HG02840 (cell line): ENCODE data around the gene METTL13.

Experiments used
- ATAC-seq: cut with Tn5 transposase; IDR thresholded peaks from one replicate; pipeline ENCODE4 v1.9.1; 2021; ENCODE audit warnings: mild to moderate bottlenecking, moderate library complexity, moderate number of reproducible peaks; ENCODE audit not compliant: unreplicated experiment, low FRiP score

METTL13 gene, protein sequence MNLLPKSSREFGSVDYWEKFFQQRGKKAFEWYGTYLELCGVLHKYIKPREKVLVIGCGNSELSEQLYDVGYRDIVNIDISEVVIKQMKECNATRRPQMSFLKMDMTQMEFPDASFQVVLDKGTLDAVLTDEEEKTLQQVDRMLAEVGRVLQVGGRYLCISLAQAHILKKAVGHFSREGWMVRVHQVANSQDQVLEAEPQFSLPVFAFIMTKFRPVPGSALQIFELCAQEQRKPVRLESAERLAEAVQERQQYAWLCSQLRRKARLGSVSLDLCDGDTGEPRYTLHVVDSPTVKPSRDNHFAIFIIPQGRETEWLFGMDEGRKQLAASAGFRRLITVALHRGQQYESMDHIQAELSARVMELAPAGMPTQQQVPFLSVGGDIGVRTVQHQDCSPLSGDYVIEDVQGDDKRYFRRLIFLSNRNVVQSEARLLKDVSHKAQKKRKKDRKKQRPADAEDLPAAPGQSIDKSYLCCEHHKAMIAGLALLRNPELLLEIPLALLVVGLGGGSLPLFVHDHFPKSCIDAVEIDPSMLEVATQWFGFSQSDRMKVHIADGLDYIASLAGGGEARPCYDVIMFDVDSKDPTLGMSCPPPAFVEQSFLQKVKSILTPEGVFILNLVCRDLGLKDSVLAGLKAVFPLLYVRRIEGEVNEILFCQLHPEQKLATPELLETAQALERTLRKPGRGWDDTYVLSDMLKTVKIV

DNA sequence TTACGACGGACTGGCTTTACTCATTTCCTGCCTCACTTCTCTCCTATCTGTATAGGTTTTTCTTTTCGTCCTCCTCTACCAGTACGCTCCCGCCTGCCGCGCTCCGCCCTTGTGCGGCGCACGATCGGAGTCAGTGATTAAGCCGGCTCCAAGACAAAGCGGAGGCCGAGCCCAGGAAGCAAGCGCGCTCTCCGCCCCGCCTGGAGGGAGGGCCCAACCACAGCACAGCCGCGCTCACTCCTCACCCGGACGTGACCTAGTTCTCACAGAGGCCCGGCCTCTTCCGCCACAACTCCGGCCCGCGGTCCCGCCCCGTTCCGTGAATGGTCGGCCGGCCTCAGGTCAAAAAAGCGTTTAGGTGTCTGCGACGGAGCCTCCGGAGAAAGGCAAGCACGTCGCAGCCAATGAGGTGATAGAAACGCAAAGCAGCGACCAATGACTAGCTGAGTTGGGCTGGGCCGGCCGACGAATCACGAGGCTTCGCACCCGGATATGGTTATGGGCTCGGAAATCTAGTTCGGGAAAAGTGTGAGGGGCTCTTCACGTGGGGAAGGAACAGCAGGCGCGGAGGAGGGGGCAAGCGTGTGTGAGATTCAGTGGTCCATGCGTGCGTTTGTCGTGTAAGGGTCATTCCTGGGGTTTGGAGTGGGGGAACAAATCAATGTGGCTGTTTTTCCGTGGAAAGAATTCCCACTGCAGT, at the start of gene METTL13:
Gene METTL13 (plus strand): TSS at position 485 of the 700 bp plus-strand sequence. CDS start 308 bp downstream, outside the sequence.
- peak; percentile 99 for ATAC-seq

DNA sequence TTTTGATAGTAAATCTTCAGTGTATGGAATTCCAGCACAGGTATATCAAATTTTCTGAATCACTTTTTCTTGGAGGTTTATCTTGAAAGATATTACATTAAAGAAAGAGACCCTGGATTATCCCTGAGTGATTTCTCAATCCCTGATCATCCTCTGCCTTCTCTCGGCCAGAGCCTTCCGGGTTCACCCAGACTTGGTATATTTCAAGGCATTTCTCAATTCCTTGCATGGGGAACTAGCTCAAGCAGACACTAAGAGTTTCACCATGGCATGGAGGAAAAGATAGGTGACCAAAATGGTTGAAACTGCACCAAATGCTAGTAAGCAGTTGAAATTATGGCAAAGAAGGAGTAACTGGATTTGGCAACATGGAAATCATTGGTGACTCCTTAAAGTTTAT, 45.3 kb upstream of the METTL13 start:
- no peak for ATAC-seq

DNA sequence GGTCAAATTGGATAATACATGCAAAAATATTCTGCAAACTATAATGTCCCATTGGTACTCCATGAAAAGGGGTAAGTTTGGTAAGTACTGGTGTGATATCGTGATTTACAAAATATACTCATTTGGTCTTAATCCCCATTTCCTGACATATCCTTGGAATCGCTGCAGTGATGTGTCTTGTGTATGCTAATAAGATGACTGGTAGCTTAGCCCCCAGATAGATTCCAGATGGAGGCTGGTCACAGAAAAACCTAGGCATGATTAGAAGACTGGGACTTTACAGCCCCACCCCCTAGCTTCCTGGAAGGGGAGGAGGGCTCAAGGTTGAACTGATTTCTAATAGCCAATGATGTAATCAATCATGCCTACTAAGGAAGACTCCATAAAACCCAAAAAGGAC, 42.5 kb upstream of the METTL13 start:
- ATAC-seq, result no peak

DNA sequence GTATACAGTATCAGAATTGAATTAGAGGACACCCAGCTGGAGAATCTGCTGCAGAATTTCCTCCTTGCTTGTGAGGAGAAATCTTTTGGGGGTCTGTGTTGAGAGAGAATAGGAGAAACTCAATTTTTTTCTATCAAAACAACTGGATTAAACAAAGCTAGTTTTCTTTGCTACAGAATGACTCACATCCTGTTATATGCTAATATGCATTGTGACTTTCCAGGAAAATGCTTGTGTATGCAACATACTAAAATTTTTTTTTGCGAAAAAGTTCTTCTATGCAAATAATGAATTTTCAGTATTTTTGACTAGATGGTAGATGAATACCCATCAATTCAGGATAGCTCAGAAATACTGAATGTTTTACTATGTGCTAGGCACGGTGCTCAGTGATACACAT, 41.8 kb upstream of the METTL13 start:
- no peak for ATAC-seq

DNA sequence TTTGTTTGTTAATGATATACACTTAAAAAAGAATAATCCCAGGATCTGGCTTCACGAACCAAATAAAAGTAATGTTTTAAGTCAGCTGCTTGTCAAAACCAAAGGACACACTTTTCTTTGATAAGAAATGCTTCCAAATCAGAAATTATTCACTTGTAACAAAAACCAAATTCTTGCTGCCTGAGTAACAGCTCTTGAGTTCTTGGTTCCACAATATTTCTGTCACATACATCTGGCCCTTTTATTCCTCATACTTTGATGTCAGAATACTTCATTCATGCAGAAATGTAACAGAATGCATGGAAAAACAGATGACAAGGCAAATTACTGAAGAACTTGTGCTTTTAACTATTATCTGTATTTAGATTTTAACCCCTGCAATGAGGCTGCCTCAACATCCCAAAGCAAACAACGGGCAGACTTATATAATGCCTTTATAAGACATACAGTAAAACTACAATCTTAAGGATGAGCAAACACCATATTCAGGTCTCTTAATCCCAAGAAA, 41.0 kb upstream of the METTL13 start:
- ATAC-seq, result no peak

DNA sequence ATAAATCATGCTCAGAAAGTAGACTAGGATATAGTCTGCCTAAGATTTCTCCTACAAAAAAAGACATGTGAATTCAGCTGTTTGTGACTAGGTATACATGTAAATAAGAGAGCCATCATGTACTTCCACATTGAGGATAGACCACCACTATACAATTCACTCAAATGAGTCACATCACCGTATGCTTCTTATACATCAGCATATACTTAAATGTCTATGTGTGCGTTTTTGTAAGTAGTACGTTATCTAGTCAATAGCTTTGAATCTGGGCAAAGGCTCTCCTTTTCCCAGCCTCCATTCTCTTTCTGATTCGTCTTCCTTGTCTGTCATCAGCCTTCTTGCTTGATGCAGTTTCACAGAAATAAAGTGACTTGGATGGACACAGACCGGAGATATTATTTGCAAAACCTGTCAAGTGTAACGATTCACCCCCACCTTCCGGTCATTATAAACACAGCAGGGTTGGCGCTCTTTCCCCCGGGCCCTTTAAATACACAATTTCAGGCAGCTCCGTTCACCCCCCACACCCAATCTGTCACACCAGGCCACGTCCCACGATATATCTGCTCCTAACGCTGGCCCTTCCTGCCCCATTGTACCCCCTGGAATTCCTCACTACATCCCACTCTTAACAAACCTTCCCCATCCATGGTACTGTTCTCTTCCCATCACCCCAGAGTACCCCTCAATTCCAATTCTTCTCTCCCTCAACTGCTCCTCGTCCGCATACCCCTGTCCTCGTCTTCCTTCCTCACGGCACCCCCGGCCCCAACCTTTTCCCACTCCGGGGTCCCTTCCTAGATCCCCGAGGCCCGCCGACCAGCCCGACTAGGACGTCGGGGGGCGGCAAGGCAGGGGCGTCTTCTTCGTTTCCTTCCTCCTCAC, 40.2 kb upstream of the METTL13 start:
- ATAC-seq, result peak; percentile 29

DNA sequence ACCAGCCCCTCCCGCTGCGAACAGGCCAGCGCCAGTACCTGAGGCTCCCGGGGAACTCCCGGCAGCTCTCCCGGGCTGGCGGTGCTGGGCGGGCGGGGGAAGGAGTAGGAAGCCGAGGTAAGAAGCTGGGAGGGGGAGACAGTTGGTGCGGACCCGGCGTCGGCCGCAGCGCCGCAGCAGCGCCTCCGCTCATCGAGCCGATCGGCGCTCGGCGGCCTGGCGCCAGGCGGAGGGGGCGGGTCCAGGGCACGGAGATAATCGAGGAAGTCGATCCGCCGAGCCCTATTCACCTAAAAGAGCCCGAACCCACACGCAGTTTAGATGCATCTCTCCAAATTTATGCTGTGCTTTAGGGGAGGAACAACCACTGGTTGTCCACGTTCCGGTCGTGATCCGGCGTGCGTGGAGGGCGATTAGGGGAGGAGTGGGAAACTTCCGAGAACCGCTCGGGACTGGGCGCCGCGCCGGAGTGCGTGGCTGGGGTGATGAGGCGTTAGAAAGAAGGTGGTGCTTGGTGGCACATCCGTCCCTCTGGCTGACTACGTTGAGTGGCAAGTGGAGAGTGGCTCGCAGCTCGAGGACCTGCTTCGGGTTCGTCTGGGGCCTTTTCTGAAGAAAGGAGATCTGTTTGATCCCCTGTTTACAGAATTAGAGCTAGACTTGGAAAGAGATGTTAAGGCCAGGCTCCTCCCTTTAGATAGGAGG, 39.4 kb upstream of the METTL13 start, which contains the start of gene VAMP4:
Gene VAMP4 (minus strand): TSS at position 194 of the 705 bp plus-strand sequence. CDS start 3,651 bp downstream, outside the sequence.
- peak; percentile 91 for ATAC-seq

DNA sequence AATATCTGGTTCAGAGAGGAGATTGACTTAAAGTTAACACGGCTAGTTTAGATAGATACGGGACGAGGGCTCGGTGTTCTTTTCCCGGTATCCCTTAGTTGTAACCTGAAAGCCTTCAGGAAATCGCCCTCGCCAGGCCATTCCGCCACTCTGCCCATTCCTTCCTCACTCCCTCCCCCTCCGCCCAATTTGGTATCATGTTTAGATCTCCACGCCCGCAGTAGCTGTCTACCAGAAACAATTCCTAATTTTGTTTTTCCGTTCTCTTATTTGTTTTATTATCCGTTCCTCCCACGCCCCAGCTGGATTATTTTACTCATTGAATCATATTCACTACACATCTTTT, 38.9 kb upstream of the METTL13 start:
- ATAC-seq, result no peak

DNA sequence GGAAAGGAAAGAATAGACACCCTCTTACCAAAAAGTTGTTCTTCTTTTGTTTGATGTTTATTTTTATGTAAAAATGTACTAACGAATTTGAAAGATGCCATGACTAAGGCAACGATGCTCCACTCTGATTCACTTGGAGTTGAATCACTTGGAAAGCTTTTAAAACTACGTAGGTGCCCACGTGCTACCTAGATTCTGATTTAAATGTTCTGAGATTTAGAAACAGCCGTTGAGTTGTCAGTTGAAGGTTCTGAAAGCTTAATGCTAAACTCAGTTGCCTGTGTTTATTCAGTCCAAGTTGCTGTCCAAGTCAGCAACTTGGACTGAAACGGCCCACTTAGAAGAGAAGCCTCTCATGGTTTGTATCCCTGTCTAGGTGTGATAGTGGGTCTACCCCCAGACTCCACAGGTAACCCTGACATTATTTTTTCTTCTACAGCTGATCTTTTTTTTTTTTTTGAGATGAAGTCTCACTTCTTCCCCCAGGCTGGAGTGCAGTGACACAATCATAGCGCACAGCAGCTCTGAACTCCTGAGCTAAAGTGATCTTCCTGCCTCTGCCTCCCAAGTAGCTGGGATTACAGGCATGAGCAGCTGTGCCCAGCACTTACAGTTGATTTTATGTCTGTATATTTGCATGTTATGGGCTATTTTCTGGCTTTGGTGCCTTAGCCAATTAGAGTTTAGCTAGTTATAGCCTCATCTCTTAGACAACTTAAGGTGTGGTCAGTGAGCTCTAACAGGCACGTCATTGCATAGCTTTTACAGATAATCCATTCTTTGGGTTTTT, 38.2 kb upstream of the METTL13 start:
- no peak for ATAC-seq

DNA sequence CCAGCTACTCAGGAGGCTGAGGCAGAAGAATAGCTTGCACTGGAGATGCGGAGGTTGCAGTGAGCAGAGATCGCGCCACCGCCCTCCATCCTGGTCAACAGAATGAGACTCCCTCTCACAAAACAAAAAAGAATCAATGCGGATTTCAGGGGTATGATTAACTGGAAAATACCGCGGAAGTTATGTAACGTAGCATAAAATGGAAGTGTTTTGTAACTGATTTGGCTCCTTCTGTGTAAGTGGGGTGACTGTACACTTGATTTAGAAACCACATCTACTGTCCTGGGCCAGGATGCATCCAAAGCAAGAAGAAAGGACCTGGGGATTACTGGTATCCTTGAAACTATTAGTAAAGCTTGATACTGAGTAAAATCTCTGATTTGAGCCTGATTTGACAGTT, 36.5 kb upstream of the METTL13 start:
- ATAC-seq, result no peak

DNA sequence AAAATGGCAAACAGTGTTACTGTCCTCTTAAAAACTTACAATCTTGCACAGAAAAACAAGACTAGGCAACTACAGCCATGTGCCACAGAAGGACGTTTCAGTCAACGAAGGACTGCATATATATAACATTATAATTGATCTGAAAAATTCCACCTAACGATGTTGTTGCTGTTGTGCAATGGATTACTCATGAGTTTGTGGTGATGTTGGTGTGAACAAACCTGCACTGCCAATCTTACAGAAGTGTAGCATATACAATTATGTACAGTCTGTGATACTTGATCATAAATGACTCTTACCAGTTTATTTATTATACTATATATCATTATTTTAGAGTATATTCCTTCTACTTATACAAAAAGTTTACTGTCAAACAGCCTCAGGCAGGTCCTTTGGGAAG, 32.8 kb upstream of the METTL13 start:
- no peak for ATAC-seq

DNA sequence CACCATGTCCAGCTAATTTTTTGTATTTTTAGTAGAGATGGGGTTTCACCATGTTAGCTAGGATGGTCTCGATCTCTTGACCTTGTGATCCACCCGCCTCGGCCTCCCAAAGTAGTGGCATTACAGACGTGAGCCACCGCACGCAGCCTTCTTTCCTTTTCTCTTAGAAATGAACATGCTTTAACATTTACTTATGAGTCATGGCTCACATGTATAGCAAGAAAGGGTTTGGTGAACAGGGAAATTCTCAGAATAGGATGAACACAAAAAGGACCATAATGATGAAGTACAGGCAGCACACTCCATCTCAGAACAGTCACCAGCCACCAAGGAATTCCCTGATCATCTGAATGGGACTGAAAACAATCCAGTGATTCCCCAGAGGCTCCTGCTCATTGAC, 30.2 kb upstream of the METTL13 start:
- no peak for ATAC-seq

DNA sequence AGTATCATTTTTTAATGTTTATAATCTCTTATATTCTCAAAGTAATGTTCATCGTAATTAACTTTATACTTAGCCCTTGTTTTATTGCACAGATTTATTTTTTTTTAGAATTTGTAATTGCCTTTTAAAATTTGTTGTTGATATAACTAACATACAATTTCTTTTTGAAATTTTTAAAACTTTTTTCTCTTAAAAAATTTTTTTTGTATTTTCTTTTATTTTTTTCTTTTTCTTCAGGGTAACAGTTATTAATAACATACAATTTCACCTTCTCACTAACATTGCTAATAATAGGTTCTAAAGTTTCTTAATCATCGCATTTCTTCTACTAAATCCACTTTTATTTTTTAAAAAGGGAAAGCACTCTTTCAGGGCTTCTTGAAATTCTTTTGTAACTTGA, 28.3 kb upstream of the METTL13 start:
- no peak for ATAC-seq

DNA sequence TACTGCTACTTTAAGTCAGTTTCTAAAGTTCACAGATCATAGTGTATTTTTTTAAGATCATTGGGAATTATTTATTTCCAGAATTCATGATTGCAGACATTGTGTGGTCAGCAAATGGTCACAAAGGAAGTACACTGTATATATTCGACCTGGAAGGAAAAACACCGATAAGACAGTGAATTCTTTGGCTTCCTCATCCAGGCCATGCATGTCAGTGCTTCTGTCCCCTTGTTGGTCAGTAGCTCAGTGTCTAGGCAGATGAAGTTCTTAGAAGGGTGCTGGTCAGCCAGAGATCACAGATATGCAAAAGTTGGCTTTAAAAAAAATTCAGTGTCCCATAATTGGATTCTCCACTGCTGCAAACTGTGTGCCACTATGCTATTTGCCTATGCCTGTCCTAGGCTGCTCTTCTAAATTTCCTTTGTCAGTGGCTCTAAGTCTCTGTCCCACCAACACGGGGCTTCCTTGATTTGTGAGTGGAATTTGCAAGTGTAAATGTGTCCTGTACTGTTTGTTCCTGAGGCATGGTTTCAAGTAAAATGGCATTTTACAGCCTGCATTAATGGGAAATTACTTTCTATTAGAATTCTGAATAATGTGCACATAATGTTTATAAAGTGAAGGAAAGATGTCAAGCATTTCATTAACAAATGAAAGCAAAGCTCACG, 27.6 kb upstream of the METTL13 start:
- no peak for ATAC-seq

DNA sequence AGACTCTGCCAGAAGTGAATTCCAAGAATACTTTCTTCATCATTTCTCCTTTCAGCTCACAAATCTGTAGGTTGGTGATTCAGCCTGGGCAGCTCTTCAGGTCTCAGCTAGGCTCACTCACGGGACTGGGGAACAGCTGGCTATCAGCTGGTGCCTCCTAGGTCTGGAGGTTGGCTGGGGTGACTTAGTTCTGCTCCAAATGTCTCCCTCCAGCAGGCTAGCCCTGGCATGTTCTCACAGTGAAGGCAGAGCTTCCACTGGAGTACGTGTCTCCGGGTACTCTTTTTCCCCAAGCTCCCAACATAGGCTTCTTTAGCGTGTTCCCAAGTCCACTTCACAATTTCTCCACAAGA, 27.1 kb upstream of the METTL13 start:
- ATAC-seq, result no peak

DNA sequence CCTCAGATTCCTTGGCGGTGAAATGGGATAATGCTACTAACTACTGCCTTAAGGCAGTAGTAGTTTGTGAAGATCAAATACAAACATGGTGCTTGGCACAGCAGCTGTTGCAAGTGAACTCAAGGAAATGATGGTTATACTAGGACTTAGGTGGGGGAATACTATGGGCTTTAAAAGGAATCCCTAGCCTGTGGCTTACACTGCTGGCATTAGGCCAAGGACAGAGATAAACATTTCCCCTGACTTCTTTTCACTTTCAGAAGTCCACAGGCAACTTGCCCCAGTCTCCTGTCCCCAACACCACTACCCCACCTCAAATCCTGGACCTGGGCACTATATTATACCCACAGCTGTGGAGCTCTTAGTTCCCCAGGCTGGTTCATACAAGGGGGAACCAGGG, 26.5 kb upstream of the METTL13 start:
- ATAC-seq, result no peak

DNA sequence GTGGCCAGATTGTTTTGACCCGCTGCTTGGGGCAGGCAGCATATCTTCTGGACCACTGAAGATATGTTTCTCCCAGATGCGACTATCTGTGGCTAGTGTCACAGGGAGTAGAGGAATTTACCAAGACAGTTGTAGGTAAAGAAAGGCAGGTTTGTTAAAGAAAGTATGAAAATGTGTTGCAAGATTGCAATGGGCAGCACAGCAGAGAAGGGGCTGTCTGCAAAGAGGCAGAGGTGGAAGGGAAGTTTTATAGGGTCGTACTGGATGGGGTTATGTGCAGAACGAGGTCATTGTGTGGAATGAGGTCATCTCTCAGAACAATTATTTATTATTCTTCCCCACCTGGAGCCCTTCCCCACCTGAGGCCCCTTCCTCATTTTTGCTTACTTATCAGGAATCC, 24.6 kb upstream of the METTL13 start:
- ATAC-seq, result no peak

DNA sequence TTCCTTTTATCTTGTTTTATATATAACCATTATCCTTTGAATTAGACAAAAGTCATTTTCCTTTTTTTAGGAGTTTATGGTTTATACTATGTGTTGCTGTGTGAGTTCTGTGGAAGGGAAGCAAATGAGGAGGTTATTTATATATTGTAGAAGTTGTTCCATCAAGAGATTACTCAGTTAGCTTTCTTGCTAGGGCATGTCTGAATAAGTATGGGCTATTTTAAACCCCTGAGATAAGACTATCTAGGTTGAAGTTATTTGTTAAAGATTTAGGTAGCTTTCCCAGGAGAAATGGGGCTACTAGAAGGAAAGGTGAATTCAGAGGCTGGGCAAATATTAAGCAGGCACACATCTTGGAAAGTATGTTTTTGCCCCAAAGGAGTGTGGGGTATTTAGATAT, 23.4 kb upstream of the METTL13 start:
- ATAC-seq, result no peak
